Measurements from ENCODE around the gene KCND3. TPM values are rescaled to one million over a fixed set of nuclear protein-coding genes. Genes with fewer than 3 reads are reported as not detected.

The KCND3 gene
- total RNA-seq, 1 donor from 2014 or later = 0.99 TPM

DNA sequence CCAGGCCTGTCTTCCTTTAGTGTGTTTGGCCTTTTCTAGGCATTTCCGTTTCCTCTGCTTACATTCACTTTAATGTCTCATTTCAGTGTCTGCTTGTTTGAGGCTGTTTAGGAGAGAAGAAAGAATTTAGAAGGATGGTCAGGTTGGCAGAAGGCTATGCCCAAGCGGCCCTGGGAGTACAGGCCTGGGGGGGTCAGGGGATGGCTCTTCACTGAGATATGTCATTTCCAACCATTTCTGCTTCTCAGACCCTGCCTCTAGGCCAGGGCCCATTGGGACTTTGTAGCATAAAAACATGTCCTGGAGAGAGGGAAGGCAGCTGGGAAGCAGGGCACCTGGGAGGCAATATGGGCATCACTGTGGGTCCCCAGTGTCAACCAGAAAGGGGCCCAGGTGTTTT is 147.7 kb downstream of the KCND3 start:
- no peak for DNase-seq

DNA sequence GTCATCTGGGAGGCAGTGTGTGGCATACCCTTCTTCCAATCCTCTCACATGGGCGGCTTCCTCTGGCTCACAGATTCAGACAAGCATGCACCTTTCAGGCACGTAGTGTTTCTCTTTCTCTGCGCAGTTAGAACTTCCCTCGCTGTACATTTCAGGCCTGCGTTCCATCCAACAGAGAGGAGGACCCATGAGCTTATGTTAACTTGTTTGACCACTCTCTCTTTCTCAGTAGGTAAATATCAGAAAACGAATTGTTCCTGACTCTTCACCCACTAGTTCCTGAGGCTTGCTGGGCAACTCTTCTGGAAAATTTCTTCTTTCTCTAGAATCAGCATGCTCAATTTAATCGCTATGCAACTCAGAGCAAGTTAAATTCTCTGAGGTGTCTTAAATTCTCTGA is 148.3 kb downstream of the KCND3 start:
- no peak for DNase-seq

DNA sequence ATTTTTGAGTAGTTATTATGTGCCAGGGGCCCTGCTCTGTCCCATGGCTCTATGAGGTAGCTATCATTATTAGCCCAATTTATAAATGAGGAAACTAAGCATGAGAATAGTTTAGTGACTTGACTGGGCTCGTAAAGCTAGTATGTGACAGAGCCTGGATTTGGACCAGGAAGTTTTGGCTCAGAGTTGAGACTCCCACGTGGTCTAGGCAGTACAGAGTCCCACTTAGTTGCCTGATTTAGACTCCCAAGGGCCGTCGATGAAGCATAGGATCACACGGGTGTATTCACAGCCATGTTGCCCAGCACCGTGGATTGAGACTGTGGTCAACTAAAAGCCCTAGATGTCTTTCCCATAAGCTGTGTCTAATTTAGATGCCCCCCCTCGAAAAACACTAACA is 152.1 kb downstream of the KCND3 start:
- DNase-seq = no peak

DNA sequence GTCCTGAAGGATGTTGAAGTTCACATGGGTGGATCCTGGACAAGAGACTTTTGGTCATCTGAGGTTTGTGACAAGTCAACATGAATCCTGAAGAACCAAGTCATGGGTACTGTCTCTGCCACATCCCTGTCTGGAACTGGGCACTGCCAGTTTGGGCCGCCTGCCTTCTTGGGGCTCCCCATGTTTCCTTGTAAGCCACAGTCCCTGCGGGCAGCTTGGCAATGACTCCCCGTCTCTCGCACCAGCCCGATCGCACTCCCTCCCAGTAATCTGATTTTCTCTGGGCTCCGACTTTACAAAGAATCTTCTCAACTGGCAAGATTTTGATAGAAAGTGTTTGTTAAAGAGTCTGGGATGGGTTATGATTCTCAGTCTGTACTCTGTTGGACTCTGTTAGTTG is 153.4 kb downstream of the KCND3 start:
- DNase-seq = no peak

DNA sequence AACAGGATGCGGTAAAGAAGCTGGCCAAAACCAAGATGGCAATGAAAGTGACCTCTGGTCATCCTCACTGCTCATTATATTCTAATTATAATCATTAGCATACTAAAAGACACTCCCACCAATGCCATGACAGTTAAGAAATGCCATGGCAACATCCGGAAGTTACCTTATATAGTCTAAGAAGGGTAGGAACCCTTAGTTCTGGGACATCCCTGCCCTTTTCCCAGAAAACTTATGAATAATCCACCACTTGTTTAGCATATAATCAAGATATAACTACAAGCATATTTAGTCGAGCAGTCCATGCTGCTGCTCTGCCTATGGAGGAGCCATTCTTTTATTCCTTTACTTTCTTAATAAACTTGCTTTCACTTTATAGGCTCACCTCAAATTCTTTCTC is 154.0 kb downstream of the KCND3 start:
- no peak for DNase-seq

DNA sequence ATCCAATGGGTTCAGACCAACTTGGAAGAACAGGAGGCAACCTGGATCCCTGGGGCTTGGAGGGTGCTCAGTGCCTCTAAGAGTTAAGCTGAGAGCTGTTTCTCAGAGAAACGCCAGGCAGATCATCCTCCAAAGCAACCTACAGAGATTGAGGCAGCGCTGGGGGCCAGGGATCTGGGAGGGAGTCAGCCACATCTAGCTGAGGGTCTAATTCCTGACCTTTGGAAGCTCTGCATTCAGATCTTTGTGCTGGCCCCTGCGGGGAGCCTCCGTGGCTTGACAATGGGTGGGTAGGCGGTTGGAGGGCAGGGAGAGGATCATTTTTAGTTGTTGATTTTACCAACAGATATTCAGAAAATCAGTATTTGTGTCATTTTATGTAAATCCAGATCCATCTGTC is 154.5 kb downstream of the KCND3 start:
- DNase-seq = no peak

DNA sequence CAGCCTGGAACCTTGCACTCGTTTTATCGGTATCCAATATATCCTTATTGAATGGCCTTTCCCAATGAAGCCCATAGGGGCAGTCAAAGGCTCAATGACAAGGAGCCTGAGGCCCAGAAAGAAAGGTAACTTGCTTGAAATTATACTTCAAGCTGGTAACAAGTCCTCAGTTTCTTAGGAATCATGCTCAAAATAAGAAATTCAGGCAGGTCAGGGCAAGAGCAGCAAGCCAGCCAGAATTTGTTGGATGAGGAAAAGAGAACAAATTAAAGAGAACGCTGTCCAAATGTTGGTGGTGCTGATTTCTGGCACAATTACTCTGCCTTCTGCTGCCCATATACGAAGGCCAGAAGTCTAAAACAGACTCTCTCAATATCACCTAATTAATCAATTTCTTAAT is 156.1 kb downstream of the KCND3 start:
- no peak for DNase-seq

DNA sequence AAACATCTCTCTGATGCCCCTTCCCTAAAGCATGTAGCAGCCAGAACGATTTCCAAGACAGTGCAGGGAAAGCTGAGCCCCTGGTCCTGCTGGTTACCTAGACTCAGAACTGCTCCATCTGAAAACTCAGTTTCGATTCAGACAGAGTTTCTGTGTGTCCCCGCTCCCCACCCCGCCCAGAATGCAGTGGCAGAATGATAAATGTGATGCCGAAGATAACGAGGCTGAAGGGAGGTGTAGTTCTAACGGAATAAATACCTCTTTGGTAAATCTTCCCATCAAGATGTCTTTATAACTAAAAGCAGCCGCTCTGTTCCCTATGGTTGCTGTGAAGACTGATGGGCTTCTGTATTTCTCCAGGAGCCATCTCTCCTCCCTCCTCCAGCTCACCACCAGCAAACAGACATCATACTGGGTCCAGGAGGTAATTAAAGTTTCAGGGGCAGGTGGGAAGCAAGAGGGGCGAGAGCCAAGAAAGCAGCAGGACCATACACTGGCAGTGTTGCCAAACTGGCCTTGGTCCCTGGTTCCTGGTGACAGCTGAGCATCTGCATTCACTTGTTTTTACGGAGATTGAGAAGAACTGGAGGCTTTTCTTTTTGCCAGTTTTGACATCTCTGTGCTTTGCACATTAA is 156.8 kb downstream of the KCND3 start:
- no peak for DNase-seq

DNA sequence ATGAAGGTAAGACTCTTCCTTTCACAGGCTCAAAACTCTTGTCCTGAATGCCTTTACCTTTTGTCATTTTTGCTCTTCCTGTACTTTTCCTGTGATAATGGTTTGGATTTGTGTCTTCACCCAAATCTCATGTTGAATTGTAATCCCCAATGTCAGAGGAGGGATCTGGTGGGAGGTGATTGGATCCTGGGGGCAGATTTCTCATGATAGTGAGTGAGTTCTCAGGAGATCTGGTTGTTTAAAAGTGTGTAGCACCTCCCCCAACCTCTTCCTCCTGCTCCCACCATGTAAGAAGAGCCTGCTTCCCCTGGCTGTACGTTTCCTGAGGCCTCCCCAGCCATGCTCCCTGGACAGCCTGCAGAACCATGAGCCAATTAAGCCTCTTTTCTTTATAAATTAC is 158.3 kb downstream of the KCND3 start:
- no peak for DNase-seq

DNA sequence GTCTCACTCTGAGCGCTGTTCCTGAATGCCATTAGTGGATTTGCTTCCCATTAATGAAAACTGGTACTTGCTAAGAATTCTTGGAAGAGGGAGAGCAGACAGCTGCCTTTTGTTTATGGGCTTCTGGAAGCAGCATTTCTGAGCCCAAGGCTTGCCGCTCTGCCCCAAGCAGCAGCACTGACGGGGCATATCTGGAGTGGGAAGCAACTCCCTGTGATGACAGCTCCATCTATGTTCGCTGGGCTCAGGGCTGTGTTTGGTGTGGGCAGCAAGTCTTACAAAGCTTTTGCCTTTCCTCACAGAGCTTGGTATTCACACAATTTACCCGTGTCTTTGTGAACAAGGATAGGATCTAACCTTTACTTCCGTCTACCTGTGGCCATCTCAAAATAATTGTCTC is 161.5 kb downstream of the KCND3 start:
- DNase-seq = no peak

DNA sequence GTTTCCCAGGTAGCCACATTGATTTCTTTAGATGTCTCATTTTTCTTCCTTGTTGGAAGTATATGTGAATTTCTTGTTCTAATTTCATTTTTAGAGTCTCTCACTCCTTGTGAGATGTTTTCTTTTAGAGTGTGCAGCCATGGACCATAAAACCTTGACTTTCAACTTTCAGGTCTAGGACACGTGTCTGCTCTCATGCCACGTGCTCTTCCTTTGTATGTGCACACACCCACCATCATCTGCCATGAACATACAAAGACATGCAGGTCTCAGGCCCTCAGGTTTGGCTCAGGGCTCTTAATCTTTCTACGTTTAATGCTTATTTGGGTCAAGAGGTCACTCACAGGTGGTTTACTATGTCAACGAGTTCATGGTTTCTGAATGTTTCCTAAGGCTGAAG is 163.2 kb downstream of the KCND3 start:
- DNase-seq = no peak

DNA sequence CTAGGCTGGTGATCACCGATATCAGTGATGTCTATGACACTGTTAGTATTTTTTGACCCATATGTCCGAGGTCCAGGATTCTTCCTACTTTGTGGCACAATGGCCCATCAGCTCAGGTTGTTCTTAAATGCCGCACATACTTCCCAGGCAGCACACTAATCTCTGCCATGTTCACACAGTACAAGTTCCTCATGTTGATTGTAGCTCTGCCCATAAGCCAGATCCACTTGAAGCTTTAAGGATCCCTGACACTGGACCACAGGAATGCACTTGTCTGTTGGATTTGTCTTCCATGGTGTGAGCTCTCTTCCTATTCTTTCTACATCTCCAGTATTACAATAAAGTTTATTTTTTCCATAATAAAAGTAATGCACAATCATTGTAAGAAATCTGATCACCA is 164.3 kb downstream of the KCND3 start:
- no peak for DNase-seq

DNA sequence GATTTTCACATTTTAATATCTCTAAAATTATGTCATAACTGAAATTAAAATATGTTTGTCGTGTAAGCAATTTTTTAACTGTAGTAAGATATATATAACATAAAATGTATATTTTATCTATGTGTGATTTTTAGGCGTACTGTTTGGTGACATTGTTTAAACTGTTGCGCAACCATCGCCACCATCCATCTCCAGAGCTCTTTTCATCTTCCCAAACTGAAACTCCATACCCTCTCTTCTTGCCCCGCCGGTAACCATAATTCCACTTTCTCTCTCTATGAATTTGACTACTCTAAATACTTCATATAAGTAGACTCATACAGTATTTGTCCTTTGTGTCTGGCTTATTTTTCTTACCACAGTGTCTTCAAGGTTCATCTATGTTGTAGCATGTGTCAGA is 167.3 kb downstream of the KCND3 start:
- DNase-seq = no peak

DNA sequence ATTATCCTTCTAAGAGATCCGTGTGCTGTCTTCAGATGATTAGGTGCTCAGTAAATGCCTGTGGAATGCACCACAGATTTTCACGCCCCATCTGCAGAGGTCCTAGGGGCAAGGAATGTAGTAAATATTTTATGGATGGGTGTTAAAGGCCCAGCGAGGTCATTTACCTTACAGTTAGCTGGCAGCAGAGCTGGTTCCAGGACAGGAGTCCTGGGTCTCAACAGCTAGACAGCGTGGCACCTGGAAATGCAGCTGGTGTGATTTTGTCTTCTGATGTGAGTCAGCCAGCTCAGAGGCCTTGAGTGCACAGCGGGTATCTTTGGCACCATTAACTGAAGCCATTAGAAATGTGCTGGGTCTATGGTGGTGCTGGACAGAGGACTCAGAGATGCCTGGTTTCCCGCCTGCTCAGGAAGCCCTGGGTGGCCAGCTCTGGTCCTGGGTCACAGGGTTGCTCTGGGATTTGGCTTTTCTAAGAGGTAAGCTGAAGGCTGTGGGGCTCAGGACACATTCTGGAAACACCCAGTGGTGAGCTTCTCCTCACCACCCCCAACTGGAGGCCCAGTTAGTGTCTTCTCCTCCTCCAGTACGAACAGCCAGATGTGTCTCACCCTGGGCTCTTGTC is 168.2 kb downstream of the KCND3 start:
- no peak for DNase-seq

DNA sequence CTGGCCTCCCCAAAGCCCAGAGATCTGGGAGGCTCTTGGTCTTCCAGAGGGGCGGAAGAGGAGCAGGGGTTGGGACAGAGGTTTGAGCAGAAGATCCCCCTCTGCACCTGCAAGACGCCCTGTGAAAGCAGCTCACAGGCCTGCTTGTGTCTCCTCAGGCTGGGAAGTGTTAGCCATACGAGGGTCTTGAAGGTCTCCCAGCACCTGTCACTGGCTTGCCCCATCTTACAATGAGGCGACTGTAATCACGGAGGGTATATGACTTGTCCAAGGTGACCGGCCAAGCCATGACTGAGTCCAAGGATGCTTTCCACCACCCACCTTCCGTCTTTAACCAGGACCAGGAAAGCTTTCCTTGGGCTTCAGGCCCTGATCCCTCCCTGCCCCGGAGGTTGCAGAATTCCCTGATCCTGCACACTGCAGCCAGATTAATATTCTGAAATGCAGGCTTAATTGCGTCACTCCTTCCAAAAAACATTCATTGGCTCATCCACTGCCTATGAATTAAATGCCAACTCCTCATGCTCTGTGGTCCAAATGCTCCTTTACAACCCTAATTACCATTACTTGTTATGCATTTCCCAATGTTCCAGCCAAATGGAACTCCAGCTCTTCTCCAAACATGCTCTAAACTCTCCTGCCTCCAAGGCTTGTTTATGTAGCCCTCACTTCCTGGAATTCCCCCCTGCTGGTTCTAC is 169.8 kb downstream of the KCND3 start:
- no peak for DNase-seq

DNA sequence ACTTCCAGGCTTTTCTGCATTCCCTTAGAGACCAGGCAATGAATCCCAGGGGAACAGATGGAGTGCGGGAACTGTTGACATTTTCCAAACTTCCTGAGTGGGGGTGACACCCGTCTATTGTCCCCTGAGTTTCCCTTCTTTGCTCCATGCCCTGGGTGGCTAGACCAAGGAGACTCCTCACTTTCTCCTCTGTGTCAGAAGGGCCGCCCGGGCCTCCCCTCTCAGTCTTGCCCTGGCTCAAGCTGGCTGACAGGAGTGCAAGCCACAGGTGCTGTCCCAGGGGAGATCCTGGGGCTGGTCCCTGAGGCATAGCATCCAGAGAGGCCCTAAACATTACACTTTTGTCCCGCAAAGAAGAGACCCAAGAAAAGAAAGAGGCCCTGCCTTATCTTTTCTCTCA is 170.9 kb downstream of the KCND3 start:
- no peak for DNase-seq

DNA sequence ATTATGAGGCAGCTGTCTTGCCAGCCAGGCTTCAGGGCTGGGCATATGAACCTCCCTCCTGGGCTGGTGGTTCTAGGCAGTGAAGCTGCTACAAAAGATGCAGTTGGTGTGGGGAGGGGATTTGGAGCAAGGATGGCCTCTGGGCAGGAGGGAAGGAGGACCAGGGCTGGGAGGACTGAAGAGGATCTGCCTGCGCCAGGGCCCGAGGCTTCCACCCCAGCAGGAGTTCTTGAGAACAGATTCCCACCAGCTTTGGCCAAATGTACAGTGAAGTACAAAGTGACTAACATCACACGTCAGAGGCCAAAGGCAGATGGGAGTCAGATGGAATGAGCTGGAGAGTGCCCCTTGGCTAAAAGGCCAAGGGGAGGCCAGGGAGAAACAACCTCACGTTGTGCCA is 171.4 kb downstream of the KCND3 start:
- no peak for DNase-seq

DNA sequence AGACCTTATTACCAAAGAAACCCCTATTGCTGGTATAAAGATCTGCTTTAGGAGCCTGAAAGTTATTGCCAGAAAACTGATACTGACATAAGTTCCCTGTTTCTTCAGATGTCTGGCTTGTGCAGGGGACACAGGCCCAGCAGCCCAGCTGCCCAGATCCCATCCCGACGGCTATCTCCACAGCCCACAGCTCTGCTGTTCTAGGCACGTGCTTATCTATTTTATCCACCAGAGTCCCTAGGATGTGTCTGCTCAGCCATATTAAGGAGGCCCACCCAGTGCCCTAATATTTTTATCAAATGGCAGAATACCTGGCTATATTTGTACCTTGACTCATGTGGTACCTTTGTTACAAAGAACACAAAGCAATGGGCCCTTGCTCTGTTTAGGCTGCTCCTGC is 174.8 kb downstream of the KCND3 start:
- DNase-seq = no peak

DNA sequence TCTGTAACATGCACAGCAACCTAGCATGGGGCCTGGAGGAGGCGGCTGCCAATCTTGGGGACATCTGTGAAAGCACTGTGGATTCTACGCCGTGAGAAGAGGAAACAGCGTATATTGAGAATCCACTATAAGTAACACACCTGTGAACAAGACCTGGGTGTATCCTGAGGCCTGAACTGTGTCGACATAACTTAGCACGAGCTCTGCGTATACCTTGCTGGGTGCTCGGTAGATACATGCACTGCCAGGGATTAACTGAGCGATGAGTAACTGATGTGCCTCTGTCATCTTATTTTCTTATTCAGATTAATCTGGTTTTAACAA is 175.2 kb downstream of the KCND3 start:
- DNase-seq = no peak

DNA sequence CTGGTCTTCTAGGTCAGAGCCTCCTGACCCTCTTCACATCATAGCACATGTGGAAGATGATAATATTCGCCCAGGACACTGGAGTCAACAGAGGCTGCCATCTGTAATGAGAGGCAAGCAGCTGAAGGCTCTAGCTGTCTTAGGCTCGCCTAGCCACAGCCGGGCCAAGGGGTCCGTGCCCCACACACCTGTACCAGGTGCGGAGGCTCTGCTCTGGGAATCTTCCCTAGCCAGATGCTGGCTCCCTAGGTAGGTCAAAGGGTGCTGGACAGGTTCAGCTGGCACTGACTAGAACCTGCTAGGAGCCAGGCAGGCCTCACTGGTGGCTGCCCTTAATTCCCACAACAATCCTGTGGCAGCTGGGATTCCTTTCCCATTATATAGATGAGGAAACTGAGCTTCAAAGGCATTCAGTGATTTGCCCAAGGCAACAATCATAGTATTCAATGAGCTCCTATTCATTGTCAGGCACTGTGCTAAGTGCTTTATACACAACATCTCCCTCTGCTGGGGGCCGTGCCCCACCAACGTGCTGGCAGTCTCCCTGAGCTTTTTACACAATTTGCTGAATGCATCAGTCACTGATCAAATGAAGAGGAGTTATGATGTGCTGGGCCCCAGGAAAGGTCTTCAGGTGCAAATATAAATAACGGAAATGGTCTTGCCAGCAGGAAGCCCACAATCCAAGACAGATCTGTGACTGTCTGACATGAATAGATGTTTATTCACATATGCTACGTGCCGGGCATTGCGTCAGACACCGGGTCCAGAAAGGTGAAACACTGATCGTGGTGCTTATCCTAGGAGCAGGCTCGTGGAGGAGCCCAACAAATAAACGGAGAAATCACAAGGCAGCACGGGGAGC is 175.8 kb downstream of the KCND3 start:
- DNase-seq = no peak

DNA sequence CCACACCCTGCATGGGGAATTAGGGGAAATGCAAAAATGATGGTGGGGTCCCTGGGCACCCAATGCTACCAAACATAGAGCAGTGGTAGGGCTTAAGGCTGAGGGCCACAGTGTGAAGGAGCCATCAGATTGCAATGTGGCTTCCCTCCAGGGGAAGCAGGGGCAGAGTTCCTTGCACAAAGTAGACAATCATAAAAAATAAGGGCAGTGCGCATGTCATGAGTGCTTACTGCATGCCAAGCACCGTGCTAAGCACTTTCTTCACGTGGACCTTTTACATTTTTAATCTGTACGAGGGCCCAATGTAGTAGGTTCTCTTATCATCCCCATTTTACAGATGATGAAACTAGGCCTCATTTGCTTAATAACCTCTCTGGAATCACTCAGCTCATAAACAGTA is 177.2 kb downstream of the KCND3 start:
- no peak for DNase-seq

DNA sequence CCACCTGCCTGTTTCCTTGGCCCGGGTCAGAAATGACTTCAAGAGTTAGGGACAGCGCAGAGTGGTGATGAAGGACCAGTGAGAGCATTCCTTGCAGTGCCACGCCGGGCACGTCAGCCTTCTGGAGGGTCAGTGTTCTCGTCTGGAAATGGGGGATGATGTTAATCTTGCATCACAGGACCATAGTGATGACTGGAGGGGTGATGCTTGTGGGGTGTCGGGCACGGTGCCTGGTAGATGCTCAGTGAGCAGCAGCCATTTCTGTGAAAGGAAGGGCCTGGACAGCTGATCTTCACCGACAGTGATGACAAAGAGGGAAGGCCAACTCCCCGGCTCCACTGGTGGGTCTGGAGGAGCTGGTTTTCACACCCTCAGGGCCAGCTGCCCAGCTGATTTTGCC is 177.6 kb downstream of the KCND3 start:
- no peak for DNase-seq

DNA sequence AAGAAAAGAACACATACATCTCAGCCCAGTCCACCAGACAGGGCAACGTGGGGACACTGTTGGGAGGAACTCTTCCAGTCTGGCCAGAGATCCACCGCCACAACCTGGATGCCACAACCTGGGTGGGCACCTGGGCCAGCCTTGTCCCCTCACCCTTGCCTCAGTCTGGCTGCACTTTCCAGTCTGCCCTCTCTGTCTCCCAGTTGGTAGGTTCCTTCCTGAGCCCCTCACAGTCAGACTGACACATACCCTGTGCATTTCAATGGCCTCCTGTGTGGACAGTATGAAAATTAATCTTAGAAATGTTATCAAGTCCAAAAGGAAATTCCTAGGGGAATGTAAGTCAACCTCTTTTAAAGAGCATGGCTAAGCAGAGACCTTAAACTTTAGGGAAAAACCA is 184.2 kb downstream of the KCND3 start:
- no peak for DNase-seq

All from skin of body (tissue), 2 donors.